T follicular helper cell (primary cell): ENCODE data around the gene R3HDML.
"Not testable (repeated sequence)": the region's sequence is repeated elsewhere in the genome, so short reads cannot be mapped to it uniquely, and the experiment has no call there.

Source experiments
- DNase-seq: peaks from one replicate; pipeline ENCODE4 v3.0.0-alpha.2; 2020; ENCODE audit warnings: low read depth

Gene R3HDML

DNA sequence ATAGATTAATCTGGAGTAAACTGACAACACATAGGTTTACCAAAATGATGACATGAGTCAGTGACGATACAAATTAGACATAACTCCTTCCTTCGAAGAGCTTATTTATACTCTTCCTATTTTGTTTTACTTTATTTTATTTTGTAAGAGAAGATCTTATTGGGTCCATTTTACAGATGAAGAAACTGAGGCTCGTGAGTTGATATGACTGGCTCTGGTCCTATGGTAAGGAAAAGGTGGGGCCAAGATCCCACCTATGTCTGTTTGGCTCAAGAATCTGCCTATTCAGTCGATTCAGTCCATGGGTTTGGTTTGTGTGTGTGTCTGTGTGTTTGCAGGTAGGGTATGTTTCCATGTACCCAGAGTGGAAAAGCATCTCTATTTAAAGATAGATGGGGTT lies 8.4 kb upstream of the R3HDML start:
- no peak for DNase-seq

DNA sequence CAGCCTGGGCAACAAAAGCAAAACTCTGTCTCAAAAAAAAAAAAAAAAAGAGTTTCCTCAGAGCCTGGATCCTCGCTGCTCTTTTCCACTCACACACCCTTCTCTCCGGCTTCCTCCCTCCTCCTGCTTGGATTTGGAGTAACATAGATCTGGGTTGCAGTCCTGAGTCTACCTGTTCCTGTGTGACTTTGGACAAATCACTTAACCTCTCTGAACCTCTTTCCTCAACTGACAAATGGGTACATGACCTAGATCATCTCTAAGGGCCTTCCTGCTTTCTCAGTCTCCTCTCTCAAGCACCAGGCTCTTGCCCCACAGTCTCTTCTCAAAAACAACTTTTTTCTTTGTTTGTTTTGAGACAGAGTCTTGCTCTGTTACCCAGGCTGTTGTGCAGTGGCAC lies 5.6 kb upstream of the R3HDML start:
- DNase-seq: no peak

DNA sequence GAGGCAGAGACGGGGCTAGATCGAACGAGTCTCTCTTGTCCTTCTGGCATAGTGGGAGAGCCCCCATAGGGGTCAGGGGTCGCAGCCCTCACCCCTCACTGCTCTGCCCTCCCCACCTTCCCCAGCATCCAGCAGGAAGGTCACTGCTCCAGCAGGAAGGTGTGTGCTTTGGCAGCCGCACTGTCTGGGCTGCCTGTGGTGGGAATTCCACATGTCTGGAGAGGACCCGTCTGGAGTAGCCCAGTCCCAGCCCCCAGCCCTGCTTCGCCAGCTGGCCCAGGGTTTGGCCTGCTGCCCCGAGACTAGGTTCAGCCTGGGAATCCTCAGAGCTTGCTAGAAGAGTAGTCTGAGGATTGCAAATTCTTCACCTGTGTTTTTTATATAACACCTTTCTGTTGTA lies 2.5 kb upstream of the R3HDML start:
- DNase-seq: no peak

DNA sequence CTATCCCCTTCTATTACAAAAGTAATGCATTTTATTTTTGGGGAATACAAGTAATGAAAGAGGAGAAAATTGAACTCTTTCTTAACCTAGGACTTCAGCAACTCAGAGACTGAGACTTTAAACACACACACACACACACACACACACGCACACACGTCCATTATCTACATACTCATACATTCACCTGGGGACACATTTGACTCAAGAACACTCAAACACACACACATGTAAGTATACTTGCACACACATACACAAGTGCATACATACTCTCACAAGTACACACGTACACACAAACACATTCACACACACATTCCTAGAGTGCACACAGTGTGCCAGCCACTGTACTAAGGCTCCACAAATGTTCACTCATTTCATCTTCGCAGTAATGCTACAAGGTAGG lies 2.1 kb upstream of the R3HDML start:
- no peak for DNase-seq

DNA sequence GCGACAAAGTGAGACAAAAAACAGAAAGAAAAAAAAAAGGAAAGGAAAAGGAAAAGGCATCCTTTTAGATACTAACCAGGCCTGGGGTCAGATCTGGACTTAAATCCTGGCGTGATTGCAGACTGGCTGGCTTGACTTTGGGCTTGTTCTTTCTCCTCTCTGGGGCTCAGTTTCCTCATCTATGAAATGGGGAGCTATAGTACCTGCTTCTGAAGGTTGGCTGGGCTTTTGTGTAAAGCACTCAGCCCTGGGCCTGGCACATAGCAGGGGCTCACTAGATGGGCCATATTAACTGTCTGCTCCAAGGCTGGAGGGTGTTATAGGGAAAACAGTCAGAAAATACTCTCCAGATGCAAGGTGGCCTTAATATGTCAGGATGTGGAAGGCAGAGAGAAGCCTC lies 1.2 kb upstream of the R3HDML start:
- DNase-seq: no peak

DNA sequence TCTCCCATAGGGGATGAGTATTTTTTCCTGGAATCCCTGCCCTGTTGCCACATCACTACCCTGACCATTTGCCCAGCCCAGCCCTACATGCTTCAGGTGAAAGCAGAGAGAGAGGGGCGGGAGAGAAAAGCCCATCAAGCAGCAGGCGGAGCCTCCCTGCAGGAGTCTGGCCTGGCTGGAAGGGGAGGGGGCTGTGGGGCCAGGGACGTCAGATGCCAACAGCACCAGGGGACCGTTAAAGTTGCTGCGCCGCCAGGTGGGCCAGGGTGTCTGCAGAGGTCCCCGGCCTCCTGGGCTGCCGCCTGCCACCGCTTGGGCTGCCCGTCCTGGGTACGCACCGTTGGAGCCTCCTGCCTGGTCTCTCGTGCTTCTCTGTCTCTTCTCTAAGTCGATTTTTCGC lies 757 bp upstream of the R3HDML start:
- no peak for DNase-seq

DNA sequence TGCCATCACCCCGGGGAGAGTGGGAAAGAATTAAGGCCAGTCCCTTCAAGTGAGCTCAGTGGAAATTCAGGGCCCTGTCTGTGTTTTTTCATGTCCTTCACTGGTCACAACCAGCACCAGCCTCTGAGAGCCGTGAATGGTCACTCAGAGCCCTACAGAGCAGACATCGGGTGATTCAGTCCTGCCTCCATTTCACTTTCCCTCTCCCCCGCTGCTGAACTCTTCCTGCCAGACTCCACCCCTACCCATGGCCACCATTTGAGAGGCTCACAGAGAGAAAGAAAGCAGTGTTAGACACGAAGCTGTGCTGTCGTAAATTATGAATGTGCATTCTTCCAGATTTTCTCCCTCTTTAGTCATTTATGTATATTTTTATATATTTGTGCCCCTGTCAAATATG lies 5.4 kb downstream of the R3HDML start:
- no peak for DNase-seq

DNA sequence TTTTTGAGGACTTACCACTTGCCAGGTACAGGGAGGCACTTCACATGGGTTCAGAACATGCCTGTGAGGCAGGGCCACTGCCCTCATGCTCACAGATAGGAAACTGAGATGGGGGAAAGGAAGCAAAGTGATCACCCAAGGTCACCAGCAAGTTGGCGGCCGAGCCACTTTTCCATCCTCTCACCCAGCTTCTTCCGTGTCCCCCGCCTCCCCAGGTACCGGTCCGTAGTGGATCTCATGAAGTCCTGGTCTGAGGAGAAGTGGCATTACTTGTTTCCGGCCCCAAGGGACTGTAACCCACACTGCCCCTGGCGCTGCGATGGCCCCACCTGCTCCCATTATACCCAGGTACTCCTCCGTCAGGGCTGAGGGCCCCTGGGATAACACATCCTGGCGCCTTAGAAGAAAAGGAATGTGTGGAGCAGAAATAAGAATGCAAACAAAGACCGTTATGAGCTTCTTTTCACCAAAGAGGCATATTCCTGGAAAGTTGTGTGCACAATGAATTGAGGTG lies 6.4 kb downstream of the R3HDML start:
- no peak for DNase-seq

DNA sequence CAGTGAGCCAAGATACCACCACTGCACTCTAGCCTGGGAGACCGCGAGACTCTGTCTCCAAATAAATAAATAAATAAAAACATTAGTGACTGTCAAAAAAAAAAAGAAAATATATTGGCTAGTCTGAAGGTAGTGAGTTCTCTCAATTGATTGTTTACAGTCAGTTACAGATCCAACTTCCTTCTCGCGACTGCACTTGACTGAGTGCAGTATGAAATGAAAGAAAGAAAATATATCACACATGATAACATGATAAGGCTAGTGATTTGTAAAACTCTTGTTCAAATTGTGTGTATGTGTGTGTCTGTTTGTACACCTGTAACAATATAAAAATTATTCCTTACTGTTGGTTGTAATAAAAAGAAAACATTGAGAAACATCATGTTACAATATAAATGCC lies 7.9 kb downstream of the R3HDML start:
- DNase-seq: no peak

DNA sequence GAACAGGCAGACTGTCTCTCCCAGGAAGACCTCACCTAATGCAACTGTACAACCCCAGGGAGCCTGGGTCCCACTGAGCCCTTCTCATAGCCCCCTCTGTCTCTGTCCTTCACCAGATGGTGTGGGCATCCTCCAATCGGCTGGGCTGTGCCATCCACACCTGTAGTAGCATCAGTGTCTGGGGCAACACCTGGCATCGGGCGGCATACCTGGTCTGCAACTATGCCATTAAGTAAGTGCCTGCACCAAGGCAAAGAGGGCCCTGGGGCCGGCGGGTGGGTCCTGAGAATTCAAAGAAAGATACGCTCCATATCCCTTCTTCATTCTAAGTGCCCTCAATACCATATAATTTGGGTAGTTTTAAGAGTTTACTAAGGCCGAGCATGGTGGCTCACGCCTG lies 8.3 kb downstream of the R3HDML start:
- DNase-seq: no peak

DNA sequence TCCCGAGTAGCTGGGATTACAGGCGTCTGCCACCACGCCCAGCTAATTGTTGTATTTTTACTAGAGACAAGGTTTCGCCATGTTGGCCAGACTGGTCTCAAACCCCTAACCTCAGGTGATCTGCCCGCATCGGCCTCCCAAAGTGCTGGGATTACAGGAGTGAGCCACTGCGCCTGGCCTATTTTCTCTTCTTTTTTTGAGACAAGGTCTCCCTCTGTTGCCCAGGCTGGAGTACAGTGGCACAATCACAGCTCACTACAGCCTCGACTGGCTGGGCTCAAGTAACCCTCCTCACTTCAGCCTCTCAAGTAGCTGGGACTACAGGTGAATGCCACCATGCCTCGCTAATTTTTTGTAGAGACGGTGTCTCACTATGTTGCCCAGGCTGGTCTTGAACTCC lies 9.1 kb downstream of the R3HDML start:
- DNase-seq: not testable (repeated sequence)

DNA sequence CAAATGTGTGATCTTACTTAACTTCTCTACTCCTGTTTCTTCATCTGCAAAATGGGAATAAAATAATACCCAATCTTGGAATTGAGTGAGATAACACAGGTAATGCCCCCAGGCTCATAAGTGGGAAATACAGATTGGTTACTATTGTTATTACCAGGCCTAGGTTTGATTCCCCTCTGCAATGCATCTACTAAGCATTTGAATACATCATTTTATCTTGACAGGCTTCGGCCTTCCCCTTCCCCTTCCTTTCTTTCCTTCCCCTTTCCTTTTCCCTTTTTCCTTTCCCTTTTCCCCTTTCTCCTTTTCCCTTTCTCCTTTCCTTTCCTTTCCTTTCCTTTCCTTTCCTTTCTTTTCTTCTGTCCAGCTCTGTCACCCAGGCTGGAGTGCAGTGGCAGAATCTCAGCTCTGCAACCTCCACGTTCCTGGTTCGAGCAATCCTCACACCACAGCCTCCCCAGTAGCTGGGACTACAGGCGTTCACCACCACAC lies 11.4 kb downstream of the R3HDML start:
- no peak for DNase-seq

DNA sequence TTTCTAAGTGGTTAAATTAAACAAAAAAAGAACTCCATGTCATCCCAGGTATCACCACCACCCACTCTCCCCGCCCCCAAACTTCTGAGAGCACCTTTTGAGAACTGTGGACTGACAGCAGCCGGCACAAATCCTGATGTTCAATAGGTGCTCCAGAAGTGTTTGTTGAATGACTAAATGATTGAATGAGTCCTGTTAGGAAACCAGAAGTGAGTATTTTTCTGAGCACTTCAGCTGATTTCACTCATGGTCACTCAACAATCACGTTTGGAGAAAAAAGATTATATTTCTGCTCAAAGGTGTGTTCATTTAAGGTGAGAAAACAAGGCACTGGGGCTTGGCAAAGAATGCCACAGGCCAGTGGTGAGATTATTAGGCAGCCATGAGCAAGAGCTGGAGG lies 12.5 kb downstream of the R3HDML start:
- DNase-seq: no peak

DNA sequence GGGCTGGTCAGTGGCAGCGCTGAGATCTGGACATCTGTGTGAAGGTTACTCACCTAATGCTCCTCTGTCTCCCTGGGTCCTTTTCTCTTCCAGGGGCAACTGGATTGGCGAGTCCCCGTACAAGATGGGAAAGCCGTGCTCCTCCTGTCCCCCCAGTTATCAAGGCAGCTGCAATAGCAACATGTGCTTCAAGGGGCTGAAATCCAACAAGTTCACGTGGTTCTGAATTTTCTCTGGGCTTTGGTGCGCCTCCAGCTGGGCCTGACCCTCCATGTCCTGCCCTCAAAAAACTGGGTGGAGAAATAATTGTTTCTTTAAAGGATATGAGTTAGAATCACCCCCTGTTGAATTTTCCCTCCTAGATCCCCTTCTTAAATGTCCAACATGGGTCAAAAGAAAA lies 13.7 kb downstream of the R3HDML start:
- no peak for DNase-seq

DNA sequence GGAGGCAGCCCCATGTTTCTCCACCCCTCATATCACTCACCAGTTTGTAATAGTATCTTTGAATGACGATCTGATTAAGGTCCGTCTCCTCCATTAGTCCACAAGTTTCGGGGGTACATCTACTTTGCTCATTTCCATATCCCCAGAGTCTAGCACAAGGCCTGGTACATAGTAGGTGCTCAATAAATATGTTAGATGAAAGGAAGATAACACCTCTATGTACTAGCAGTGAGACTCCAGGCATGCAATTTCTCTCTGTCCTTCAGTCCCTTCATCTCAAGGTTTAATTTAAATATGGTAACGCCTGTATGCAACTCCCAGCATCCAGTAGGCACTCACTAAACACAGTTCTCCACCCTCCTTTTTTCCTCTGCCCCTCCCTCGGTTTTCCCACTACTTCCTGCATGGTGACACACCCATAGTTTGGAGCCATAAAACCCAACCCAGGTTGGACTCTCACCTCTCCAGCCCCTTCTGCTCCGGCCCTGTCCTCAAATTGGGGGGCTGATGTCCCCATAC lies 18.2 kb downstream of the R3HDML start:
- DNase-seq: no peak

DNA sequence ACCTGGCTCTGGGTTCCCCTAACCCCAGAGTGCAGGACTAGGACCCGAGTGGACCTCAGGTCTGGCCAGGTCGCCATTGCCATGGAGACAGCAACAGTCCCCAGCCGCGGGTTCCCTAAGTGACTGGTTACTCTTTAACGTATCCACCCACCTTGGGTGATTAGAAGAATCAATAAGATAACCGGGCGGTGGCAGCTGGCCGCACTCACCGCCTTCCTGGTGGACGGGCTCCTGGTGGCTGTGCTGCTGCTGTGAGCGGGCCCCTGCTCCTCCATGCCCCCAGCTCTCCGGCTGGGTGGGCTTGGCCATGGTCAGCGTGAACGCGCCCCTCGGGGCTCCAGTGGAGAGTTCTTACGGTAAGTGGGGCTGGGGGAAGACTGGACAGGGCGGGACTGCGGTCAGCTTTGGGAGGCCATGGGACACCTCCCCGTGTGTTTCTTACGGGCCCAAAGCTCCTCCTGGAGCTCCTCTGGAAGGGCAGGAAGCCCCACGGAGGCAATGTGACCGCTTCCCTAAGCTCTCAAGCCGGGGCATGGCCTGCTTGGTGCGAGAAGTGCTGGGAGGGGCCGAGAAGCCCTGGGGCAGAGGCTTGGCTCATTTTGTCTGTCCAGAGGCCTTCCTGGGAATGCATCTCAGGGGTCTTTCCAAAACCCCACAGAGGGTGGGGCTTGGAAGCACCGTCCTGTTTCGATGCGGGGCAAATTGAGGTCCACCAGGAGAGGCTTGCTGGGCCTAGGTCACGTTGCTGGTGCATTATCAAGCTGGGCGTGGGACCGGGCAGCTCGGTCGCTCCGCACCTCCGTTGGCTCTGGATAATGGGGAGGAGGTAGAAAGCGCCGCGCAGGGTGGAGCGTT lies 18.9 kb downstream of the R3HDML start, which contains the start of gene HNF4A:
HNF4A (plus strand) TSS at position 202 of the 855 bp plus-strand sequence; CDS start at position 308, 106 bp downstream.
- DNase-seq: no peak

DNA sequence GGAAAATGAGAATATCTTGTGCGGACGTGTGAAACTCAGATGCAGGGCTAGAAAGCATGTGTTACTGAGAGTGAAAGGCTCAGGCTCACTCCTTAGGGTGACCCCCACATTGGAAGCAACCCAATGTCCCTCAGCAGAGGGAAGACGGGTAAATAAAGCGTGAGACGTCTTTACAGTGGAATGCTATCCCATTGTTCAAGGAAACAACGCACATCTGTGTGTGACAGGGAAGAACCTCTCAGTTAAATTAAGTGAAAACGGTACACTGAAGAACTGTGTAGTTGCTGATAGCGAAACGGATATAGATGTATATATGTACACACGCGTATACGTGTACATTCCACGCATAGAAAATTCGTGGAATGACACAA lies 19.5 kb downstream of the R3HDML start:
- no peak for DNase-seq

DNA sequence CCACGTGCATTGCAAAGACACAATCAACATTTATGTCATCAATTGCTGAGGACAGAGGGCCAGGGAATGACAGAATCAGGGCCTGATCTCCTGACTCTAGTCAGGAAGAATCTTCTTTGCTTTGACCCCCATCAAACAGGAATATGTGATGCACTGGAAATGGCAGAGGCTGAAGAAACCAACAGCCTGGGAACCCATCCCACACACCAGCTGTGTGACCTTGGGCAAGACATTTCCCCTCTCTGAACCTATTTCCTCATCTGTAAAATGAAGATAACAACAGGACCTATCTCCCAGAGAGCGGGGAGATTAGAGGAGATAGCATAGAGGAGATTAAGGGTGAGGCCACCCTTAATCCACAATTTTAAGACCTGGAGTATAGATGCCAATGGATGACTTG lies 20.2 kb downstream of the R3HDML start:
- no peak for DNase-seq

DNA sequence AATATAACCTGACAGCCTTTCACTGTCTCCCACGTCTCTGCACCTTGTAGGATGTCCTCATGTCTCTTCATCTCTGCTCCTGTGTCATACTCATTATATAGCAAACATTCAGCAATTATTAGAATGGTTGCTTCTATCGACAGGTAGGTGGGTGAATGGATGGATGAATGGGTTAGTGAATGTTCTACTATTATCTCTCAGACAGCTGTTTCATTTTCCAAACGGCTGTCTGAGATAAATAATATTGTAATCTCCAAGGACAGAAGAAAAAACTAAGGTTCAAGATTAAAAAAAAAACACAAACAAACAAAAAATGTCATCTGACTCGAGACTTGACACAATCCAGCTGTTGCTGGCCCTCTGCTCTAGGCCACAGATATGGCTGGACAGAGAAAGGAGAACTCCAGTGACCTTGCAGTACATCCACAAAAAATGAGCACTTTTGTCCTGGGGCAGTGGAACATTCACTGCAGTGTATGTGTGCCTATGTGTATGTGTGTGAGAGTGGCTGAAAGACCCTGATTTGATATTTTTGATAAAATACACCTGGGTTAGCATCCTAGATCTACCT lies 20.8 kb downstream of the R3HDML start:
- no peak for DNase-seq

DNA sequence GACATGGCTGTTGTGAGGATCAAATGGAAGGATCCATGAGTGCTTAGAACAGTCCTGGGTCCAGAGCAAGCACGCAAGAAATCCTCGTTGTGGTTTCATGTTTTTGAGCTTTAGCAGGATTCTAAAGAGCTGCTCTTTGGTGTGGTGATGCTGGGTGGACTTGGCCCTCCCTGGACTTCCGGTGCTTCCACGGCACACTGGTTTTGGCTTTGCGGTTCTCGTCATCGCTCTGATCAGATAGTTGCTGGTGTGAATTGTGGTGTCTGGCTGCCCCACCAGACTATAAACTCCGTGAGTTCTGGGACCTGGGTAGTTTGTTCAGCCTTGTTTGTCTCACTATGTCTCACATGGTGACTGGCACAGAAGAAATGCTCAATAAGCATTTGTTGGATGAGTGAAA lies 21.9 kb downstream of the R3HDML start:
- no peak for DNase-seq

DNA sequence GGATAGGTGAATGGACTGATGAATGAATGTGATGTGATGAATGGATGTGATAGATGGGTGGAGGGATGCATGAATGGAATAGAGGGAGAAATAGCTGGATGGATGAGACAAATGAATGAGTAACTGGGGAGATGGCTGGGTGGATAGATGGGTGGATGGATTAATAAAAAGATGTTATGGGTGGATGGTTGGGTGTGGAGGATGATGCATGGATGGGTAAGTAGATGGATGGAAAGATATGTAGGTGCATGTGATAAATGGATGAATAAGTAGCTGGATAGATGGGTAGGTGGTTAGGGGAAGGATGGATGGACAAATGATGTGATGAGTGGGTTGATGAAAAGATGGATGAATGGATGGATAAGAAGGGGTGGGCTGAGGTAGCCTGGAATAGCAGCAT lies 23.4 kb downstream of the R3HDML start:
- DNase-seq: no peak

DNA sequence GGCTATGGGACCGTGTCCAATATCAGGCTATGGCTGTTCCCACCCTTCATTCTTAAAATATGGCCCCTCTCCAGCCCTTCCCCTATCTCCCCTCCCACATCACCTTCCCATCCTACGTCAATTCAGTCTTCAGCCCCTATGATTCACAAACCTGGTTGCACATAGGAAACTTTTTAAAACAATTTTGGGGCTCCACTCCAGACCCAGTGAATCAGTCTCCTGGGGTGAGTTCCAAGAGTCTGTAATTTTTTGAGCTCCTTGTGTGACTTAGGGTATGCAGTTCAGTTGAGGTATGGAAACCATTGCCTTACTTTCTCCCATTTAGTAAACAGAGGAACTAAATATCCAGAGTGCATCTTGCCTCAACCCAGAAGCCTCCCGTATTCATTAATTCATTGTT lies 24.2 kb downstream of the R3HDML start:
- DNase-seq: no peak

DNA sequence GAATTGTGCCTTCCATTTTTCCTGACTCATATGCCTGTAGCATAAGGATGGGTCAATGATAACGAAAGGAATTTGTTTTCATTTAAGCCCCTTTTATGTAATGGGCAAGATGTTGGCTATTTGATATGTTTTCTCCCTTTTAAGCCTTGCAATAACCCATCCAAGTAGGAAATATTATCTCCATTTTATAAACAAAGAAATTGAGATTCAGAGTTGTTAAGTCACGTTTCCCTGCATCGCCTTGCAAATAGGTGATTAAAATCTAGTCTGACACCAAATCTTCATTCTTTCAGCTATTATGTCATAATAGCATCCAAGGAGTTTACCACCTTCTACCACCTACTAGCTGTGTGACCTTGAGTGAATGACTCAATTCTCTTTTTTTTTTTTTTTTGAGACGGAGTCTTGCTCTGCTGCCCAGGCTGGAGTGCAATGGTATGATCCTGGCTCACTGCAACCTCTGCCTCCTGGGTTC lies 25.7 kb downstream of the R3HDML start:
- DNase-seq: no peak
